ENCODE data around the gene CARD11.

CARD11 gene

DNA sequence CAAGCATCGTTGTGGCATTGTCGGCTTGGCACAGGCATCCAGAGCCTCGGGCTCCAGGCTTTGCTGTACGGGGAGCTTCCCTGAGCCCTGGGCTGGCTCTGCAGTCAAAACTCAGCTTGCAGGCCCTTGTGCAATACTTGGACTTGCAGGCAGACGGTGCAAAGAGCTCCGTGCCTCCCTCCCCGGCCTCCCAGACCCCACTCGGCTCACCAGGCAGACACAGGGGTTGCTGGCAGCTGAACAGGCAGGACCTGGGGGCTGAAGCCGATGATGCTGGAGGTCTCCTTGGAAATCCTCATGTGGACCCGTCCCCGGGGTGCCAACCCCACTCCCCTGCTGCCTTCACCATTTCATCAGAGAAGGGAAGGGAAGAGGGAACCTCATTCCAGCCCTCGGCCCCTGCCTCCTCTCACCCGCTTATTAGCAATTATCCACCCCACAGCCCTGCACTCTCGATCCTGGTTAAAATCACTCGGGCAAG is 139.9 kb downstream of the CARD11 start:
- no peaks in the 10 kb centered on the region for H3K9me3 ChIP-seq (ENCODE audit: insufficient read depth, low read depth, low read length)
- no peak overlapping the region for H3K4me2 ChIP-seq (ENCODE audit: low read depth, low read length, poor library complexity, severe bottlenecking)
- no peak overlapping the region for H3K4me3 ChIP-seq (ENCODE audit: low read length, poor library complexity, severe bottlenecking)
- no peaks in the 10 kb centered on the region for H3K9me2 ChIP-seq (replicated peaks; ENCODE audit: low read depth, low read length)
- TF ChIP-seq, protein P1, sequence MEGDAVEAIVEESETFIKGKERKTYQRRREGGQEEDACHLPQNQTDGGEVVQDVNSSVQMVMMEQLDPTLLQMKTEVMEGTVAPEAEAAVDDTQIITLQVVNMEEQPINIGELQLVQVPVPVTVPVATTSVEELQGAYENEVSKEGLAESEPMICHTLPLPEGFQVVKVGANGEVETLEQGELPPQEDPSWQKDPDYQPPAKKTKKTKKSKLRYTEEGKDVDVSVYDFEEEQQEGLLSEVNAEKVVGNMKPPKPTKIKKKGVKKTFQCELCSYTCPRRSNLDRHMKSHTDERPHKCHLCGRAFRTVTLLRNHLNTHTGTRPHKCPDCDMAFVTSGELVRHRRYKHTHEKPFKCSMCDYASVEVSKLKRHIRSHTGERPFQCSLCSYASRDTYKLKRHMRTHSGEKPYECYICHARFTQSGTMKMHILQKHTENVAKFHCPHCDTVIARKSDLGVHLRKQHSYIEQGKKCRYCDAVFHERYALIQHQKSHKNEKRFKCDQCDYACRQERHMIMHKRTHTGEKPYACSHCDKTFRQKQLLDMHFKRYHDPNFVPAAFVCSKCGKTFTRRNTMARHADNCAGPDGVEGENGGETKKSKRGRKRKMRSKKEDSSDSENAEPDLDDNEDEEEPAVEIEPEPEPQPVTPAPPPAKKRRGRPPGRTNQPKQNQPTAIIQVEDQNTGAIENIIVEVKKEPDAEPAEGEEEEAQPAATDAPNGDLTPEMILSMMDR (conservative IDR thresholded peaks at IDR 0.05; ENCODE audit: low read length), result no peak
- no peak for TF ChIP-seq EZH2phosphoT487 (IDR thresholded peaks at IDR 0.05; ENCODE audit: borderline replicate concordance)
- no peaks in the 10 kb centered on the region for H3K27me3 ChIP-seq (ENCODE audit: insufficient read depth, low read length, poor library complexity, severe bottlenecking)
- H3K9ac ChIP-seq (ENCODE audit: low read depth, low read length, poor library complexity, severe bottlenecking), result no peak overlapping the region
- no peak overlapping the region for H2AFZ ChIP-seq (ENCODE audit: low read length)
- H3K79me2 ChIP-seq (ENCODE audit: insufficient read depth, low read length), result no peaks in the 10 kb centered on the region
- peaks cover 4% of the 10 kb centered on the region for H3K4me1 ChIP-seq (ENCODE audit: insufficient read depth, low read length, poor library complexity, severe bottlenecking)
- H4K20me1 ChIP-seq (ENCODE audit: insufficient read depth, low read length, poor library complexity, severe bottlenecking), result no peaks in the 10 kb centered on the region
- H3K36me3 ChIP-seq (ENCODE audit: insufficient read depth, low read length), result peaks cover 16% of the 10 kb centered on the region; the same call in 1 of the 2 replicates
- H3F3A ChIP-seq (ENCODE audit: low read depth), result no peaks in the 10 kb centered on the region

GRCh38 chr7:2897023-2897422 is 146.6 kb downstream of the CARD11 start:
- no peaks in the 10 kb centered on the region for H3K36me3 ChIP-seq (ENCODE audit: insufficient read depth, low read length)
- H3K4me2 ChIP-seq (ENCODE audit: low read depth, low read length, poor library complexity, severe bottlenecking), result no peak overlapping the region
- H3K9me3 ChIP-seq (ENCODE audit: insufficient read depth, low read depth, low read length), result no peaks in the 10 kb centered on the region
- no peaks in the 10 kb centered on the region for H3F3A ChIP-seq (ENCODE audit: low read depth)
- TF ChIP-seq, protein P1 (conservative IDR thresholded peaks at IDR 0.05; ENCODE audit: low read length), result peak; percentile 35; the same call in 1 of the 2 replicates
- no peak for TF ChIP-seq EZH2phosphoT487 (IDR thresholded peaks at IDR 0.05; ENCODE audit: borderline replicate concordance)
- peaks cover 20% of the 10 kb centered on the region for H3K4me1 ChIP-seq (ENCODE audit: insufficient read depth, low read length, poor library complexity, severe bottlenecking)
- H3K27me3 ChIP-seq (ENCODE audit: insufficient read depth, low read length, poor library complexity, severe bottlenecking), result no peaks in the 10 kb centered on the region
- H2AFZ ChIP-seq (ENCODE audit: low read length), result no peak overlapping the region
- no peak overlapping the region for H3K4me3 ChIP-seq (ENCODE audit: low read length, poor library complexity, severe bottlenecking)
- H3K9me2 ChIP-seq (replicated peaks; ENCODE audit: low read depth, low read length), result no peaks in the 10 kb centered on the region
- H3K9ac ChIP-seq (ENCODE audit: low read depth, low read length, poor library complexity, severe bottlenecking), result no peak overlapping the region
- H3K79me2 ChIP-seq (ENCODE audit: insufficient read depth, low read length), result no peaks in the 10 kb centered on the region
- H4K20me1 ChIP-seq (ENCODE audit: insufficient read depth, low read length, poor library complexity, severe bottlenecking), result no peaks in the 10 kb centered on the region

- no peak overlapping the region for H3K4me3 ChIP-seq (ENCODE audit: low read length, poor library complexity, severe bottlenecking)
- no peaks in the 10 kb centered on the region for H4K20me1 ChIP-seq (ENCODE audit: insufficient read depth, low read length, poor library complexity, severe bottlenecking)
- TF ChIP-seq, protein P1 (conservative IDR thresholded peaks at IDR 0.05; ENCODE audit: low read length), result no peak
- TF ChIP-seq EZH2phosphoT487 (IDR thresholded peaks at IDR 0.05; ENCODE audit: borderline replicate concordance), result no peak
- no peaks in the 10 kb centered on the region for H3F3A ChIP-seq (ENCODE audit: low read depth)
- peaks cover 20% of the 10 kb centered on the region for H3K4me1 ChIP-seq (ENCODE audit: insufficient read depth, low read length, poor library complexity, severe bottlenecking)
- H3K79me2 ChIP-seq (ENCODE audit: insufficient read depth, low read length), result no peaks in the 10 kb centered on the region
- H3K9me2 ChIP-seq (replicated peaks; ENCODE audit: low read depth, low read length), result no peaks in the 10 kb centered on the region
- H3K9ac ChIP-seq (ENCODE audit: low read depth, low read length, poor library complexity, severe bottlenecking), result no peak overlapping the region
- H3K36me3 ChIP-seq (ENCODE audit: insufficient read depth, low read length), result no peaks in the 10 kb centered on the region
- H2AFZ ChIP-seq (ENCODE audit: low read length), result no peak overlapping the region
- no peaks in the 10 kb centered on the region for H3K9me3 ChIP-seq (ENCODE audit: insufficient read depth, low read depth, low read length)
- no peaks in the 10 kb centered on the region for H3K27me3 ChIP-seq (ENCODE audit: insufficient read depth, low read length, poor library complexity, severe bottlenecking)
- H3K4me2 ChIP-seq (ENCODE audit: low read depth, low read length, poor library complexity, severe bottlenecking), result no peak overlapping the region
These were observed 147.5 kb downstream of the CARD11 start for GRCh38 chr7:2896131-2896530.
